ENCODE measurements around the gene TMEM179B. TPM values are rescaled to one million over a fixed set of nuclear protein-coding genes. Genes with fewer than 3 reads are reported as not detected.
A peak's percentile ranks its signal among the peaks of the same experiment; 100 is the strongest.

The TMEM179B gene
- total and polyA plus RNA-seq, 2 of the 13 experiments (the other 11 are each of a cell fraction or from before 2014, with no cell fraction given) = 24.8 to 25.7 TPM

DNA sequence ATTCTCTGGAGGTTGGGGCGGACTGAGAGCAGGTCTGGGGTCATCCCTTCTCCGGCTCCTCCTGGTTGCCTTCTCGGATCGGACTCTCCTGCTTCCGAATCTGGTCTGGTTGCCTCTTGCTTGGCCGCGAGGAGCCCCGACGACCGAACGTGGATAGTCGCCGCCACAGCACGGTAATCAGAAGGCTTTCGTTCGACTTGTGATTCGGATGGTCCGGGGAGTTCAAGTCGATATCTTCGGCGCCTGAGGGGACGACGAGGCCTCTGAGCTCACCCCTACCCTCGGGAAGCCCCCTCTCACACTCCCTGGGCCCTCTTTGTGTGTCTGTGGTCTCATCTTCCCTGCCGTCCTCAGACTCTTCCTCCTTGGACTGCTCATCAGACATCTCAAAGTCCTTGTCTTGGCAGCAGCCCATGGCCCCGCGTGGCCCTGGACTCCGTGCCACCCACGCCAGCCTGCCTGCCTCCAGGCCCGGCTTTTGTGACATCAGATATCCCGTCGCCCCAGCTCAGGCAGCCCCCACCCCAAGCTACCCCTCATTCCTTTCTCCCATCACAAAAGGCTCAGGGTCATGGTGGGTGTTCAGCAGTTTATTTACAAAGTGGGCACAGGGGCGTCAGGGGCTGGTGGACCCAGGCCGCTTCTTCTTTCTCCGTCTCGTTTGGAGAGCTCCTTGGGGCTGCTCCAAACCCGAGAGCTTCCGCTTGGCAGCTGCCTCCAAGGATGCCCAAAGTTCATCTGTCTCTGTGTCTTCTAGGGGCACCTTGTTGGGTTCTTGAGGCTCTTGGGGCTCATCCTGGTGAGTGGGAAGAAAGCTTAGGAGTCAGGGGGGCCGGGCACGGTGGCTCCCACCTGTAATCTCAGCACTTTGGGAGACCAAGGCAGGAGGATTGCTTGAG is 45.4 kb downstream of the TMEM179B start, which contains the start of gene TEX54:
TEX54 (minus strand) TSS at position 506 of the 899 bp plus-strand sequence.
- BruUV-seq (replicated peaks) = TSS peak; percentile 91
- in situ Hi-C loops (cut with HindIII; ENCODE audit: extremely low pct_ligation_motif_present, low pct_unique_long_range_greater_than_20kb) = loop anchor here (5.0 kb wide), 1 partner anchor 45 kb away; the partner anchor contains the start of gene TMEM179B
- intact Hi-C loops (cut with micrococcal nuclease; ENCODE audit: unreplicated experiment) = no loop called here
- Histone ChIP-seq H3K4me1 (ENCODE audit: insufficient read depth, low read length) (peaks cover 35% of the 10 kb centered on the region), H3K27ac (ENCODE audit: extremely low read length, insufficient read depth, low read length) (peak within 1 kb of the TSS; percentile 95), H3K27me3 (ENCODE audit: control insufficient read depth in 1 of 2, insufficient read depth in 2 of 2, low read length in 2 of 2) (no peaks in the 10 kb centered on the region; a peak in 1 of 5 replicates), H3K4me2 (ENCODE audit: low read depth, low read length) (peak within 1 kb of the TSS; percentile 92), H3K79me2 (ENCODE audit: insufficient read depth, low read length) (peaks cover 37% of the 10 kb centered on the region), H4K20me1 (ENCODE audit: insufficient read depth, low read length) (no peaks in the 10 kb centered on the region), H2AFZ (ENCODE audit: low read length) (no peak within 1 kb of the TSS), H3K9me3 (ENCODE audit: low read length) (no peaks in the 10 kb centered on the region), H3K36me3 (replicated peaks in 1 of 2; ENCODE audit: control insufficient read depth in 1 of 2, insufficient read depth in 2 of 2, low read length in 2 of 2) (peaks cover 19 to 39% of the 10 kb centered on the region in 2 experiments), H3K9ac (ENCODE audit: insufficient read depth, low read depth, low read length) (peak within 1 kb of the TSS; percentile 94), H3K4me3 (replicated peaks in 1 of 3; ENCODE audit: insufficient read depth in 1 of 3, low read depth in 2 of 3, low read length in 3 of 3) (peak within 1 kb of the TSS; percentile 78 to 100 (median 99))
- ChIA-PET CTCF (ENCODE audit: low intra/inter-chr PET ratio, low total read pairs) (no interaction called here), POLR2A (interaction anchor here (0.6 to 2.8 kb wide), 36 partner anchors 8 to 259 kb away, joined by 3 to 164 read pairs (median 6); partner anchors contain the start of genes BSCL2, C11orf98, CSKMT and EEF1G)
- ATAC-seq (peak; percentile 20), FAIRE-seq (no peak), DNase-seq (ENCODE audit: low spot score) (no peak)
- WGBS (ENCODE audit: low lambda C conversion rate) = 21% methylated on average over 37 of the region's 40 CpGs
- TF ChIP-seq HNRNPLL (IDR thresholded peaks at IDR 0.05; ENCODE audit: low read depth, low read length, poor library complexity, severe bottlenecking) = no peak
- 0 out of 2 replicates have a peak, but pooled peaks have one; percentile 23 for TF ChIP-seq ZNF766 (CRISPR knock-in tag; IDR thresholded peaks at IDR 0.05; ENCODE audit: borderline replicate concordance)
- peak; percentile 54; the same call in 1 of the 2 replicates for TF ChIP-seq HOXA5 (CRISPR knock-in tag; IDR thresholded peaks at IDR 0.05)
- TF ChIP-seq RBFOX2 (IDR thresholded peaks at IDR 0.05; ENCODE audit: low read depth, low read length) = peak; percentile 13; the same call in 1 of the 2 replicates
- no peak for TF ChIP-seq HCFC1 (IDR thresholded peaks at IDR 0.05; ENCODE audit: low read depth, low read length)
- TF ChIP-seq ZBTB26 (CRISPR knock-in tag; IDR thresholded peaks at IDR 0.05; ENCODE audit: borderline replicate concordance) = peak; percentile 28; the same call in 1 of the 2 replicates
- no peak for TF ChIP-seq PLSCR1 (CRISPR knock-in tag; IDR thresholded peaks at IDR 0.05; ENCODE audit: borderline replicate concordance)
- peak; percentile 11 for TF ChIP-seq PHF8 (CRISPR knock-in tag; IDR thresholded peaks at IDR 0.05)
- TF ChIP-seq, protein P1, sequence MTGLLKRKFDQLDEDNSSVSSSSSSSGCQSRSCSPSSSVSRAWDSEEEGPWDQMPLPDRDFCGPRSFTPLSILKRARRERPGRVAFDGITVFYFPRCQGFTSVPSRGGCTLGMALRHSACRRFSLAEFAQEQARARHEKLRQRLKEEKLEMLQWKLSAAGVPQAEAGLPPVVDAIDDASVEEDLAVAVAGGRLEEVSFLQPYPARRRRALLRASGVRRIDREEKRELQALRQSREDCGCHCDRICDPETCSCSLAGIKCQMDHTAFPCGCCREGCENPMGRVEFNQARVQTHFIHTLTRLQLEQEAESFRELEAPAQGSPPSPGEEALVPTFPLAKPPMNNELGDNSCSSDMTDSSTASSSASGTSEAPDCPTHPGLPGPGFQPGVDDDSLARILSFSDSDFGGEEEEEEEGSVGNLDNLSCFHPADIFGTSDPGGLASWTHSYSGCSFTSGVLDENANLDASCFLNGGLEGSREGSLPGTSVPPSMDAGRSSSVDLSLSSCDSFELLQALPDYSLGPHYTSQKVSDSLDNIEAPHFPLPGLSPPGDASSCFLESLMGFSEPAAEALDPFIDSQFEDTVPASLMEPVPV (CRISPR knock-in tag; IDR thresholded peaks at IDR 0.05) = 0 out of 2 replicates have a peak, but pooled peaks have one; percentile 58
- TF ChIP-seq ZSCAN12 (CRISPR knock-in tag; IDR thresholded peaks at IDR 0.05) = no peak
- 0 out of 2 replicates have a peak, but pooled peaks have one; percentile 27 for TF ChIP-seq NFKB2 (CRISPR knock-in tag; IDR thresholded peaks at IDR 0.05; ENCODE audit: borderline replicate concordance)
- 0 out of 2 replicates have a peak, but pooled peaks have one; percentile 72 for TF ChIP-seq ZC3H13 (CRISPR knock-in tag; IDR thresholded peaks at IDR 0.05)
- peak; percentile 91 for TF ChIP-seq AGO2 (optimal IDR thresholded peaks at IDR 0.05; ENCODE audit: low read depth, low read length)
- TF ChIP-seq, protein P2, sequence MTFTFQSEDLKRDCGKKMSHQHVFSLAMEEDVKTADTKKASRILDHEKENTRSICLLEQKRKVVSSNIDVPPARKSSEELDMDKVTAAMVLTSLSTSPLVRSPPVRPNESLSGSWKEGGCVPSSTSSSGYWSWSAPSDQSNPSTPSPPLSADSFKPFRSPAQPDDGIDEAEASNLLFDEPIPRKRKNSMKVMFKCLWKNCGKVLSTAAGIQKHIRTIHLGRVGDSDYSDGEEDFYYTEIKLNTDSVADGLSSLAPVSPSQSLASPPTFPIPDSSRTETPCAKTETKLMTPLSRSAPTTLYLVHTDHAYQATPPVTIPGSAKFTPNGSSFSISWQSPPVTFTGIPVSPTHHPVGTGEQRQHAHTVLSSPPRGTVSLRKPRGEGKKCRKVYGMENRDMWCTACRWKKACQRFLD (CRISPR knock-in tag; IDR thresholded peaks at IDR 0.05; ENCODE audit: borderline replicate concordance) = 0 out of 2 replicates have a peak, but pooled peaks have one; percentile 7
- 0 out of 2 replicates have a peak, but pooled peaks have one; percentile 46 for TF ChIP-seq EED (CRISPR knock-in tag; IDR thresholded peaks at IDR 0.05)
